Progenitor cell of endocrine pancreas (in vitro differentiated cells): ENCODE data around the gene UBE3D. TPM values are rescaled to one million over a fixed set of nuclear protein-coding genes. Genes with fewer than 3 reads are reported as not detected.

Experiments
- DNase-seq: peaks from one replicate; pipeline ENCODE4 v3.0.0; 2021; ENCODE audit warnings: low spot score; ENCODE audit not compliant: unreplicated experiment
- H3K27ac Mint-ChIP-seq: 2 replicates; pipeline ENCODE4 v1.8.0; 2021; ENCODE audit warnings: mild to moderate bottlenecking, moderate library complexity, mixed read lengths
- H3K27me3 Mint-ChIP-seq: 2 replicates; pipeline ENCODE4 v1.8.0; 2021; ENCODE audit warnings: mixed read lengths
- H3K36me3 Mint-ChIP-seq: 2 replicates; pipeline ENCODE4 v1.8.0; 2022; ENCODE audit warnings: mixed read lengths; ENCODE audit not compliant: insufficient read depth
- H3K4me1 Mint-ChIP-seq: 2 replicates; pipeline ENCODE4 v1.8.0; 2021; ENCODE audit warnings: low read depth, mixed read lengths
- H3K4me3 Mint-ChIP-seq: 2 replicates; pipeline ENCODE4 v1.8.0; 2021; ENCODE audit warnings: low read depth, mild to moderate bottlenecking, moderate library complexity, mixed read lengths
- H3K9me3 Mint-ChIP-seq: 2 replicates; pipeline ENCODE4 v1.8.0; 2021; ENCODE audit warnings: low read depth, mixed read lengths
- CTCF ChIP-seq: fragments of 200-600 bp; sonication (generic); IDR thresholded peaks from one replicate; pipeline ENCODE4 v1.5.0; 2021; ENCODE audit warnings: antibody characterized with exemption, mild to moderate bottlenecking; ENCODE audit not compliant: unreplicated experiment
- total RNA-seq: library from RNA; stranded (reverse); gene quantifications from 2 replicates; pipeline ENCODE4 v1.2.1, GENCODE V29; 2021

Gene UBE3D
- total RNA-seq, 1 donor from 2014 or later = 15.5 TPM

DNA sequence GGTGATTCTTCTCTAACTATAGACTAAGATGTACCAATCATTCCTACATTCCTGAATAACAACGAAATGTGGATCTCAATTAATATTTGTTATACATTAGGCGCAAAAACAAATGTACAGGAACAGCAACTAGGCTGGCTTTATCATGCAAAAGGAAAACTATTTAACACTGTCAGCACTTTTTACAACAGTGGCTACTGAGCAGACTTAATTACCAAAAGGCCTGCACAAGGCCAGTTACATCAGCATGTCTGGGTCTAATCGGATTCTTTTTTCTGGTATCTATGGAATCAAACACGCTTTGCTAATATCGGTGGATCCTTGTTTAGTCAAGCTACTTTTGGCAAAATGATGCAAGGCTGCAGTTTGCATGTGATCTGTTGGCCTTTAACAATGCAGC, 176.5 kb downstream of the UBE3D start:
- no peak for TF ChIP-seq CTCF
- no peaks in the 10 kb centered on the region for H3K27me3 Mint-ChIP-seq
- no peaks in the 10 kb centered on the region for H3K4me1 Mint-ChIP-seq
- peaks cover 3% of the 10 kb centered on the region for H3K36me3 Mint-ChIP-seq
- DNase-seq = no peak
- no peaks in the 10 kb centered on the region for H3K9me3 Mint-ChIP-seq
- H3K27ac Mint-ChIP-seq = no peak overlapping the region
- no peak overlapping the region for H3K4me3 Mint-ChIP-seq

GRCh38 chr6:82882363-82883023, 183.1 kb downstream of the UBE3D start:
- H3K27me3 Mint-ChIP-seq = peaks cover 2% of the 10 kb centered on the region
- no peaks in the 10 kb centered on the region for H3K9me3 Mint-ChIP-seq
- no peak for DNase-seq
- no peaks in the 10 kb centered on the region for H3K4me1 Mint-ChIP-seq
- no peak overlapping the region for H3K27ac Mint-ChIP-seq
- H3K36me3 Mint-ChIP-seq = no peaks in the 10 kb centered on the region
- no peak for TF ChIP-seq CTCF
- no peak overlapping the region for H3K4me3 Mint-ChIP-seq

GRCh38 chr6:82881519-82881918, 184.1 kb downstream of the UBE3D start:
- Mint-ChIP-seq H3K27ac (no peak overlapping the region), H3K9me3 (no peaks in the 10 kb centered on the region), H3K4me1 (no peaks in the 10 kb centered on the region)

DNA sequence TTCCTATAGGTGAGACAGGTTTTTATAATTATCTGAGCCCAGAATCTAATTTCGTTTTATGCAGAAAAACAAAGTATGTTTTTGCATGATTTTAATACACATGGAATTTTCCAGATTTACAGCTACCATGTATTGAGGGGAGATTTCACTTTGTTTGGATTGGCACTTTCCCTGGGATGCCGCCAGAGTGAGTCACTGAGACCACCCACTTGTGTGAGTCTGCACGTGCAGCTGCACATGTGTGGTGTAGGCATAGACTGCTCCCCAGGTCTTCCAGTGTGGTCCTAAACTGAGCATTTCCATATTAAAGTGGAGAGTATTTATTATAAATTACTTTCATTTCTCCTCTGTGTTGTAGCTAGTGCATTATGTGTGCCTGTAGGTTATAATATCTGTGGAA, 186.8 kb downstream of the UBE3D start:
- peaks cover 2% of the 10 kb centered on the region for H3K27me3 Mint-ChIP-seq
- no peak for DNase-seq
- H3K9me3 Mint-ChIP-seq = no peaks in the 10 kb centered on the region
- H3K27ac Mint-ChIP-seq = no peak overlapping the region
- no peak overlapping the region for H3K4me3 Mint-ChIP-seq
- no peaks in the 10 kb centered on the region for H3K36me3 Mint-ChIP-seq
- TF ChIP-seq CTCF = no peak
- H3K4me1 Mint-ChIP-seq = peaks cover 4% of the 10 kb centered on the region

More at GRCh38 chr6:82881519-82881918, 184.1 kb downstream of the UBE3D start:
- Mint-ChIP-seq H3K27me3 (peaks cover 2% of the 10 kb centered on the region), H3K36me3 (no peaks in the 10 kb centered on the region), H3K4me3 (no peak overlapping the region)
- no peak for TF ChIP-seq CTCF
- no peak for DNase-seq

DNA sequence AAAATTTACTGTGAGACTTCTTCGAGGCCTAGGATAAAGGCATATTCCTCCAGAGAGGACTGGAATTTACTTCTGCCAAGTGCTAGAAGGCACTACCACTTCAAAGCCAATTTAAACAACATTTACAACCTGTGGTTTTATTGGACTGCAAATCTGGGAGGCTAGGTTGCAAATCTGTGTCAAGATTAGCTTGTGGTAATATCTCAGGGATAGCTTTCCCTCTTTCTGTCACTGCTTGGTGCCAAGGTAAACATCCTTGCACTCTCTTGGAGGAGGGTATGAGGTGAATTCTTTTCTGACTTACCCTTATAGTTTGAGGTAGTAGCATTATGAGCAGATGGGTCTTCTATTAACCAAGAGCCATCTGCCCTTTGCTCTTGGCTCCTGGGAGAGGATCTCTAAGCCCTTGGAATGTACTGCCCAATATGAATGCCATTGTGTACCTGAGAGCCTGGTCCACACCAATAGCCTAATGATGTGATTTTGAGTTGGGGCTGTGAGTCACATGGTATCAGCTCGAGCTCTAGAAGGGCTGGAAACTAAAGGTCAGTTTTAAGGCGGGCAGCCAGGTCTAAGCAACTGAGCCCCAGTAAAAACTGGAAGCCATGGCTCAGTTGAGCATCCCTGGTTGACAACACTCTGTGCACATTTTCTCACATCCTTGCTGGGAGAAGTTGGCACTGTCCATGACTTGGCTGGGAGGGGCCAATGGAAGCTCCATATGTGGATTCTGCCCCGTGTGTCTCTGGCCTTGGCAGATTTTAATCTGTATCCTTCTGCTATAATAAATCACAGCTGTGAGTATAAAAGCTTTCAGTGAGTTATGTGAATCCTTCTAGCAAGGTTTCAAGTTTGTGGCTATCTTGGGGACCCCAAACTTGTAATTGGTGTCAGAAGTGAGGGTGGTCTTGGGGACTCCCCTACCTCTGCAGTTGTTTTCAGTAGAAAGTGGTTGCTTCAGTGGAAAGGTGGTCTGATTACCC, 188.1 kb downstream of the UBE3D start:
- Mint-ChIP-seq H3K9me3 (no peaks in the 10 kb centered on the region), H3K4me1 (peaks cover 4% of the 10 kb centered on the region)

More for the DNA sequence above, 188.1 kb downstream of the UBE3D start:
- Mint-ChIP-seq H3K4me3 (no peak overlapping the region), H3K36me3 (no peaks in the 10 kb centered on the region), H3K27me3 (peaks cover 2% of the 10 kb centered on the region), H3K27ac (no peak overlapping the region)
- TF ChIP-seq CTCF = no peak
- no peak for DNase-seq
